22Rv1 (cell line): ENCODE measurements around the gene MORN1.

ENCODE experiments used
- H3K27ac ChIP-seq: fragments of 450-650 bp; 2 replicates; pipeline ENCODE4 v1.5.1; 2017
- CTCF ChIP-seq: fragments of 450-650 bp; IDR thresholded peaks from 2 replicates; pipeline ENCODE4 v1.5.1; 2017; ENCODE audit warnings: mild to moderate bottlenecking
- ZFX ChIP-seq: fragments of 450-650 bp; IDR thresholded peaks from 2 replicates; pipeline ENCODE4 v1.6.1; 2017; ENCODE audit warnings: antibody characterized with exemption, borderline replicate concordance

The MORN1 gene

GRCh38 chr1:2376931-2377672, 14.3 kb downstream of the MORN1 start:
- no peak for TF ChIP-seq CTCF
- TF ChIP-seq ZFX, result no peak
- H3K27ac ChIP-seq, result no peak overlapping the region

GRCh38 chr1:2376261-2376741, 15.1 kb downstream of the MORN1 start:
- no peak overlapping the region for H3K27ac ChIP-seq
- TF ChIP-seq ZFX (no peak), CTCF (no peak)

GRCh38 chr1:2375923-2376260, 15.5 kb downstream of the MORN1 start:
- no peak for TF ChIP-seq ZFX
- TF ChIP-seq CTCF, result no peak
- no peak overlapping the region for H3K27ac ChIP-seq

GRCh38 chr1:2375246-2375922, 16.0 kb downstream of the MORN1 start:
- TF ChIP-seq ZFX (no peak), CTCF (no peak)
- no peak overlapping the region for H3K27ac ChIP-seq

- TF ChIP-seq CTCF, result no peak
- no peak for TF ChIP-seq ZFX
- H3K27ac ChIP-seq, result no peak overlapping the region
Observed at GRCh38 chr1:2374252-2375155, 16.9 kb downstream of the MORN1 start.

GRCh38 chr1:2373551-2374251, 17.7 kb downstream of the MORN1 start:
- no peak overlapping the region for H3K27ac ChIP-seq
- TF ChIP-seq ZFX, result no peak
- TF ChIP-seq CTCF, result no peak
